ENCODE measurements around the gene BIRC6.

DNA sequence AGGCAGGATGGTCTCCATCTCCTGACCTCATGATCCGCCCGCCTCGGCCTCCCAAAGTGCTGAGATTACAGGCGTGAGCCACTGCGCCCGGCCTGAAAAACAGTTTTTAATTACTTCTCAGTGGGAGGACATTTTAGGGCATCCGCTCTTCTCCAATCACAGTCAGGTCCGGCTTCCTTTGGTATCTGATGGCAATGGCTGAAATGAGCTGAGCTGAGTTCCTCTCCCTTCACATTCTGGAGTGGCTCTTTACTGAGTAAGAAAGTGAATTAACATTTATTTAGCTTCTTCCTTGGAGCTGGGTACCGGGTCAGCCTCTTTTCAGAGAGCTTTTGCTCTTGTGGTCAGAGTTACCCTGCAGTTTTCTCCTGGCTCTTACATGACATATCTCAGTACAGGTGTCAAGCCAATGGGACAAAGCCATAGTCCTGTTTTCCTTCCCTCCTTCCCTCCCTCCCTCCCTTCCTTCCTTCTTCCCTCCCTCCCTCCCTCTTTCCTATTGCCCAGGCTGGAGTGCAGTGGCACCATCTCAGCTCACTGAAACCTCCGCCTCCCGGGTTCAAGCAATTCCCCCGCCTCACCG is 269.9 kb downstream of the BIRC6 start:
- TF ChIP-seq, protein P1, sequence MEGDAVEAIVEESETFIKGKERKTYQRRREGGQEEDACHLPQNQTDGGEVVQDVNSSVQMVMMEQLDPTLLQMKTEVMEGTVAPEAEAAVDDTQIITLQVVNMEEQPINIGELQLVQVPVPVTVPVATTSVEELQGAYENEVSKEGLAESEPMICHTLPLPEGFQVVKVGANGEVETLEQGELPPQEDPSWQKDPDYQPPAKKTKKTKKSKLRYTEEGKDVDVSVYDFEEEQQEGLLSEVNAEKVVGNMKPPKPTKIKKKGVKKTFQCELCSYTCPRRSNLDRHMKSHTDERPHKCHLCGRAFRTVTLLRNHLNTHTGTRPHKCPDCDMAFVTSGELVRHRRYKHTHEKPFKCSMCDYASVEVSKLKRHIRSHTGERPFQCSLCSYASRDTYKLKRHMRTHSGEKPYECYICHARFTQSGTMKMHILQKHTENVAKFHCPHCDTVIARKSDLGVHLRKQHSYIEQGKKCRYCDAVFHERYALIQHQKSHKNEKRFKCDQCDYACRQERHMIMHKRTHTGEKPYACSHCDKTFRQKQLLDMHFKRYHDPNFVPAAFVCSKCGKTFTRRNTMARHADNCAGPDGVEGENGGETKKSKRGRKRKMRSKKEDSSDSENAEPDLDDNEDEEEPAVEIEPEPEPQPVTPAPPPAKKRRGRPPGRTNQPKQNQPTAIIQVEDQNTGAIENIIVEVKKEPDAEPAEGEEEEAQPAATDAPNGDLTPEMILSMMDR (IDR thresholded peaks at IDR 0.05; ENCODE audit: low read length) = no peak
- TF ChIP-seq EZH2 (IDR thresholded peaks at IDR 0.05; ENCODE audit: borderline replicate concordance, low read length) = no peak

Data from OCI-LY1 (cell line).